Measurements from ENCODE around the gene STX5.

Gene STX5

DNA sequence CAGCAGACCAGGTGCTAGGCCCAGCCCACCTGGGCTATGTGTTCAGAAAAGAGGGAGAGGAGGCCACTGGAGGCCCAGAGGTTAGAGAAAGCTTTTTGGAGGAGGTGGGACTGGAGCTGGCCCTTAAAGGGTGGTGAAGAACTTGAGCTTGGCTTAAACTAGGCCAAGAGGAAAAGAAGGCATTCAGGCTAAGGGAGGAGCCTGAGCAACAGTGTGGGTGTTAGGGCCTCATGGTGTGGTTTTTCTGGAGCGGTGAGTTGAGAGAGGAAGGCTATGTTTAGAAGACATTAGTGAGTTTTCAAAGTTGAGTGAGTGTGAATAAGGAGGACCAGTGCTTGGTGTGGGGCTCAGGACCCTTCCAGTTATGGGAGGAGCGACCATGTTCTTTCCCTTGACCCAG is 54.5 kb downstream of the STX5 start:
- Histone ChIP-seq H3K27me3 (ENCODE audit: control insufficient read depth, low read length) (no peaks in the 10 kb centered on the region), H3K4me3 (ENCODE audit: low read length) (no peak overlapping the region), H3K9me2 (replicated peaks; ENCODE audit: control insufficient read depth, low read length) (no peaks in the 10 kb centered on the region), H3K36me3 (ENCODE audit: control insufficient read depth, low read length) (peaks cover 42% of the 10 kb centered on the region), H3K4me2 (ENCODE audit: low read length) (no peak overlapping the region), H3K79me2 (ENCODE audit: control insufficient read depth, low read length) (peaks cover 23% of the 10 kb centered on the region), H4K20me1 (ENCODE audit: control insufficient read depth, insufficient read depth, low read depth, low read length) (no peaks in the 10 kb centered on the region), H3K27ac (ENCODE audit: low read depth, low read length) (no peak overlapping the region), H3K4me1 (ENCODE audit: control insufficient read depth, low read length) (peaks cover 12% of the 10 kb centered on the region), H3F3A (ENCODE audit: control insufficient read depth, insufficient read depth) (no peaks in the 10 kb centered on the region), H3K9me3 (ENCODE audit: control insufficient read depth, insufficient read depth, low read length) (no peaks in the 10 kb centered on the region)
- TF ChIP-seq EZH2phosphoT487 (IDR thresholded peaks at IDR 0.05; ENCODE audit: borderline replicate concordance, low read length), result no peak
- TF ChIP-seq, protein P1, sequence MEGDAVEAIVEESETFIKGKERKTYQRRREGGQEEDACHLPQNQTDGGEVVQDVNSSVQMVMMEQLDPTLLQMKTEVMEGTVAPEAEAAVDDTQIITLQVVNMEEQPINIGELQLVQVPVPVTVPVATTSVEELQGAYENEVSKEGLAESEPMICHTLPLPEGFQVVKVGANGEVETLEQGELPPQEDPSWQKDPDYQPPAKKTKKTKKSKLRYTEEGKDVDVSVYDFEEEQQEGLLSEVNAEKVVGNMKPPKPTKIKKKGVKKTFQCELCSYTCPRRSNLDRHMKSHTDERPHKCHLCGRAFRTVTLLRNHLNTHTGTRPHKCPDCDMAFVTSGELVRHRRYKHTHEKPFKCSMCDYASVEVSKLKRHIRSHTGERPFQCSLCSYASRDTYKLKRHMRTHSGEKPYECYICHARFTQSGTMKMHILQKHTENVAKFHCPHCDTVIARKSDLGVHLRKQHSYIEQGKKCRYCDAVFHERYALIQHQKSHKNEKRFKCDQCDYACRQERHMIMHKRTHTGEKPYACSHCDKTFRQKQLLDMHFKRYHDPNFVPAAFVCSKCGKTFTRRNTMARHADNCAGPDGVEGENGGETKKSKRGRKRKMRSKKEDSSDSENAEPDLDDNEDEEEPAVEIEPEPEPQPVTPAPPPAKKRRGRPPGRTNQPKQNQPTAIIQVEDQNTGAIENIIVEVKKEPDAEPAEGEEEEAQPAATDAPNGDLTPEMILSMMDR (IDR thresholded peaks at IDR 0.05; ENCODE audit: low read depth, low read length, poor library complexity, severe bottlenecking), result no peak

DNA sequence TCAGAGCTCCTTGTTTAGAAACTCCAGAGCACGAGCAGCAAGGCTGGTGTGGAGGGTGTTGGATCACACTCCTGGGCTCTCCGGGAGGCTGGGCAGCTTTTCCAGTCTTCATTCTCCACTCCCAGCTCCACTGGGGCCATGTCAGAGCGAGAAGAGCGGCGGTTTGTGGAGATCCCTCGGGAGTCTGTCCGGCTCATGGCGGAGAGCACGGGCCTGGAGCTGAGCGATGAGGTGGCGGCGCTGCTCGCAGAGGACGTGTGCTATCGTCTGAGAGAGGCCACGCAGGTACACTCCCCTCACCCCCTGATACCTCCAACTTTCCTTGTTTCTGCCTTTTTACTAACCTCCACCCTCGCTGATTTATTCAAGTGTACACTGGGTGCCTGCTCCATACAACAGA is 56.2 kb downstream of the STX5 start:
- no peaks in the 10 kb centered on the region for H3K27me3 ChIP-seq (ENCODE audit: control insufficient read depth, low read length)
- no peaks in the 10 kb centered on the region for H4K20me1 ChIP-seq (ENCODE audit: control insufficient read depth, insufficient read depth, low read depth, low read length)
- H3K9me3 ChIP-seq (ENCODE audit: control insufficient read depth, insufficient read depth, low read length), result no peaks in the 10 kb centered on the region
- peaks cover 34% of the 10 kb centered on the region for H3K79me2 ChIP-seq (ENCODE audit: control insufficient read depth, low read length)
- TF ChIP-seq EZH2phosphoT487 (IDR thresholded peaks at IDR 0.05; ENCODE audit: borderline replicate concordance, low read length), result no peak
- TF ChIP-seq, protein P1 (IDR thresholded peaks at IDR 0.05; ENCODE audit: low read depth, low read length, poor library complexity, severe bottlenecking), result no peak
- no peaks in the 10 kb centered on the region for H3K9me2 ChIP-seq (replicated peaks; ENCODE audit: control insufficient read depth, low read length)
- peaks cover 3% of the 10 kb centered on the region; the same call in 1 of the 2 replicates for H3F3A ChIP-seq (ENCODE audit: control insufficient read depth, insufficient read depth)
- peaks cover 37% of the 10 kb centered on the region for H3K36me3 ChIP-seq (ENCODE audit: control insufficient read depth, low read length)
- H3K4me3 ChIP-seq (ENCODE audit: low read length), result no peak overlapping the region
- peaks cover 19% of the 10 kb centered on the region for H3K4me1 ChIP-seq (ENCODE audit: control insufficient read depth, low read length)
- H3K4me2 ChIP-seq (ENCODE audit: low read length), result no peak overlapping the region
- no peak overlapping the region for H3K27ac ChIP-seq (ENCODE audit: low read depth, low read length)

DNA sequence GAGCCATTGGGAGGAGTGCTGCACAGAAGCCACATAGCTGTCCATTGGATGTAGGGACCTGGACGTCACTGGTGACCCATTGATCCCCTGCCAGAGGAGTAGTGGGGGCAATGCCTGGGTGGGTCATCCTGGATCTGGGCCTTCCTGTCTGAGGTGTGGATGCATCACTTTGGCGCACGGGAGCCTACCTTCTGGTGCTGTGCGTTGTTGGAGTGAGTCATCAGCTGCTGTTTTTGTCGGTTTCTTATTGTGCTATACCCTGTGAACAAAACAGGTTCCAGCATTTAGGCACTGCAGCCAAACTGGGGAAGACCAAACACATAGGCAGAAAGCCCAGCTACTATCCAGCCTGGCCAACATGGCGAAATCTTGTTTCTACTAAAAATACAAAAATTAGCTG is 57.4 kb downstream of the STX5 start:
- Histone ChIP-seq H3K4me1 (ENCODE audit: control insufficient read depth, low read length) (peaks cover 31% of the 10 kb centered on the region), H3K79me2 (ENCODE audit: control insufficient read depth, low read length) (peaks cover 37% of the 10 kb centered on the region), H3K4me3 (ENCODE audit: low read length) (no peak overlapping the region), H3K27me3 (ENCODE audit: control insufficient read depth, low read length) (no peaks in the 10 kb centered on the region), H3K9me2 (replicated peaks; ENCODE audit: control insufficient read depth, low read length) (no peaks in the 10 kb centered on the region), H3K36me3 (ENCODE audit: control insufficient read depth, low read length) (peaks cover 38% of the 10 kb centered on the region), H3F3A (ENCODE audit: control insufficient read depth, insufficient read depth) (peaks cover 13% of the 10 kb centered on the region), H4K20me1 (ENCODE audit: control insufficient read depth, insufficient read depth, low read depth, low read length) (no peaks in the 10 kb centered on the region), H3K4me2 (ENCODE audit: low read length) (no peak overlapping the region), H3K27ac (ENCODE audit: low read depth, low read length) (no peak overlapping the region), H3K9me3 (ENCODE audit: control insufficient read depth, insufficient read depth, low read length) (no peaks in the 10 kb centered on the region)
- TF ChIP-seq EZH2phosphoT487 (IDR thresholded peaks at IDR 0.05; ENCODE audit: borderline replicate concordance, low read length), result no peak
- TF ChIP-seq, protein P1 (IDR thresholded peaks at IDR 0.05; ENCODE audit: low read depth, low read length, poor library complexity, severe bottlenecking), result no peak
